Upper lobe of left lung (tissue), 6 donors: ENCODE results near the gene ADAMTS8. TPM values are rescaled to one million over a fixed set of nuclear protein-coding genes. Genes with fewer than 3 reads are reported as not detected.

Source experiments
- ATAC-seq, 2 donors: fragments of 200-7000 bp; cut with Tn5 transposase; one replicate each; pipeline ENCODE4 v1.9.1; 2022; ENCODE audit warnings: mild to moderate bottlenecking in 2 of 2, moderate library complexity in 2 of 2; ENCODE audit not compliant: low FRiP score in 2 of 2
- DNase-seq, 2 donors: peaks; one replicate each; pipeline ENCODE4 v3.0.0-alpha.2; 2019 to 2020
- H3K27ac ChIP-seq, 4 donors: fragments of 200-600 bp; sonication (generic); one replicate each; pipeline ENCODE4 v1.5.1; 2016 to 2019
- H3K27me3 ChIP-seq, 4 donors: fragments of 200-600 bp; sonication (generic); one replicate each; pipeline ENCODE4 v1.5.1; 2017 to 2019
- H3K36me3 ChIP-seq, 4 donors: fragments of 200-600 bp; sonication (generic); one replicate each; pipeline ENCODE4 v1.5.1; 2016 to 2019
- H3K4me1 ChIP-seq, 4 donors: fragments of 200-600 bp; sonication (generic); one replicate each; pipeline ENCODE4 v1.5.1; 2018 to 2019
- H3K4me3 ChIP-seq, 4 donors: fragments of 200-600 bp; sonication (generic); one replicate each; pipeline ENCODE4 v1.5.1; 2017 to 2019; ENCODE audit warnings: mild to moderate bottlenecking in 2 of 4, moderate library complexity in 1 of 4
- H3K9me3 ChIP-seq, 4 donors: fragments of 200-600 bp; sonication (generic); one replicate each; pipeline ENCODE4 v1.5.1; 2018 to 2019
- EP300 ChIP-seq, 4 donors: sonication (generic); formaldehyde crosslinking; IDR thresholded peaks; one replicate each; pipeline ENCODE4 v1.5.1; 2017; ENCODE audit warnings: antibody characterized with exemption in 4 of 4, control low read depth in 2 of 4
- POLR2A ChIP-seq, 4 donors: fragments of 450-650 bp; IDR thresholded peaks; one replicate each; pipeline ENCODE4 v1.5.1; 2016 to 2017; ENCODE audit warnings: antibody characterized with exemption in 4 of 4, mild to moderate bottlenecking in 2 of 4
- POLR2AphosphoS5 ChIP-seq, 2 donors: sonication (generic); formaldehyde crosslinking; IDR thresholded peaks; one replicate each; pipeline ENCODE4 v1.5.1; 2017; ENCODE audit warnings: antibody characterized with exemption in 2 of 2
- WGBS, 2 donors: methylation state at CpG; one replicate each; pipeline ENCODE4 v1.1.5; 2017 to 2018; 5-methylcytosine and 5-hydroxymethylcytosine counted together
- total RNA-seq, 6 donors: library from RNA; depleted of rRNA in 4 of 6; stranded (reverse); fragments of >200 nt in 4 of 6; gene quantifications; one replicate each; pipeline versions ENCODE4 v1.1.0 to v1.2.1, GENCODE V29; 2016 to 2021
- TF ChIP-seq, protein P1 (sequence below), 6 experiments: fragments of 450-650 bp in 4 of 6; fragments of 200-600 bp in 2 of 6; sonication (generic) in 2 of 6; IDR thresholded peaks; one replicate each; pipeline ENCODE4 v1.5.1; 2016 to 2019; ENCODE audit warnings: antibody characterized with exemption in 6 of 6
- donor health status: DM: no; HTN: no; CAD: no; lungs with moderate emphysema.
- donor health status: DM: no; HTN: yes; CAD: no; lungs with severe emphysema.

Gene ADAMTS8
- total RNA-seq, 6 donors from 2014 or later, result 13.0 to 52.3 (median 21.5) TPM

DNA sequence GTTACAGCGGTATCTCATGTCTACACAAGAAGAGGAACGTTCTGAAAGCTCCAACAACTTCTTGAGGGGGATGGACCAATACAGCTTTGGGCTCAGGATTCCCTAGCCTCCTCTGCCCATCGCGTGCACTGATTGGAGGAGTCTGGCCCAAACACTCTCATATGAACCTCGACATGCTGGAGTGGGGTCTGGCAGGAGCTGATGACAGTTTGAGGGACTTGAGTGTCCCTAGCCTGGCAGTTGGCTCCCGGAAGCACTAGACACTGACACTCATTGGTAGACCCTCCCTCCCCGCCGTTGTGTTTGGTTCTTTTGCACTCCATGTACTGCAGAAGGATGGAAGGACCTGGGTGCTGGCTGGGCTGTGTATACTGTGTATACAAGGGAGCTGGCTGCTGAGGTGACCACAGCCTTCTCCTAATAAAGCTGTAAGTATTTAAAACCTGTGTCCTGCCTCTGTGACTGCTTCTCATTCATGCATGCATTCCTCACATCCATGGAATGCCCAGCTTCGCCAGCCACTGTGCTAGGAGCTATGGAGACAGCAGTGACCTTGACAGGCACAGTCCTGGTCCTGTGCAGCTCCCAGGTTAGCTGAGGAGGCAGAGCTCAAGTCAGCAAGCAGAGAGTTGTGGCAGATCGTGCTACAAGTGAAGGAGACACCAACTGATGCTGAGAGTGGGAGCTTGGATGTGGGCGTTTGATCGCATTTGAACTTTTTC is 48.0 kb upstream of the ADAMTS8 start:
- ATAC-seq (no peak), DNase-seq (no peak)
- WGBS, 2 donors, result 76 to 83% methylated on average over 12 of the region's 12 CpGs
- H3K4me1 ChIP-seq, result peaks cover 3 to 23% (median 8%) of the 10 kb centered on the region in 4 donors
- no peak overlapping the region for H3K4me3 ChIP-seq
- no peaks in the 10 kb centered on the region for H3K27me3 ChIP-seq
- peak overlapping the region in 3 of 4 donors; percentile 40 to 66 (median 57) for H3K27ac ChIP-seq
- peaks cover 0 to 19% (median 9%) of the 10 kb centered on the region in 4 donors for H3K36me3 ChIP-seq
- no peak for TF ChIP-seq POLR2AphosphoS5 (IDR thresholded peaks at IDR 0.05)
- TF ChIP-seq, protein P1, sequence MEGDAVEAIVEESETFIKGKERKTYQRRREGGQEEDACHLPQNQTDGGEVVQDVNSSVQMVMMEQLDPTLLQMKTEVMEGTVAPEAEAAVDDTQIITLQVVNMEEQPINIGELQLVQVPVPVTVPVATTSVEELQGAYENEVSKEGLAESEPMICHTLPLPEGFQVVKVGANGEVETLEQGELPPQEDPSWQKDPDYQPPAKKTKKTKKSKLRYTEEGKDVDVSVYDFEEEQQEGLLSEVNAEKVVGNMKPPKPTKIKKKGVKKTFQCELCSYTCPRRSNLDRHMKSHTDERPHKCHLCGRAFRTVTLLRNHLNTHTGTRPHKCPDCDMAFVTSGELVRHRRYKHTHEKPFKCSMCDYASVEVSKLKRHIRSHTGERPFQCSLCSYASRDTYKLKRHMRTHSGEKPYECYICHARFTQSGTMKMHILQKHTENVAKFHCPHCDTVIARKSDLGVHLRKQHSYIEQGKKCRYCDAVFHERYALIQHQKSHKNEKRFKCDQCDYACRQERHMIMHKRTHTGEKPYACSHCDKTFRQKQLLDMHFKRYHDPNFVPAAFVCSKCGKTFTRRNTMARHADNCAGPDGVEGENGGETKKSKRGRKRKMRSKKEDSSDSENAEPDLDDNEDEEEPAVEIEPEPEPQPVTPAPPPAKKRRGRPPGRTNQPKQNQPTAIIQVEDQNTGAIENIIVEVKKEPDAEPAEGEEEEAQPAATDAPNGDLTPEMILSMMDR (IDR thresholded peaks at IDR 0.05), result no peak
- TF ChIP-seq POLR2A (IDR thresholded peaks at IDR 0.05), result no peak
- no peak for TF ChIP-seq EP300 (IDR thresholded peaks at IDR 0.05)
- H3K9me3 ChIP-seq, result no peaks in the 10 kb centered on the region

DNA sequence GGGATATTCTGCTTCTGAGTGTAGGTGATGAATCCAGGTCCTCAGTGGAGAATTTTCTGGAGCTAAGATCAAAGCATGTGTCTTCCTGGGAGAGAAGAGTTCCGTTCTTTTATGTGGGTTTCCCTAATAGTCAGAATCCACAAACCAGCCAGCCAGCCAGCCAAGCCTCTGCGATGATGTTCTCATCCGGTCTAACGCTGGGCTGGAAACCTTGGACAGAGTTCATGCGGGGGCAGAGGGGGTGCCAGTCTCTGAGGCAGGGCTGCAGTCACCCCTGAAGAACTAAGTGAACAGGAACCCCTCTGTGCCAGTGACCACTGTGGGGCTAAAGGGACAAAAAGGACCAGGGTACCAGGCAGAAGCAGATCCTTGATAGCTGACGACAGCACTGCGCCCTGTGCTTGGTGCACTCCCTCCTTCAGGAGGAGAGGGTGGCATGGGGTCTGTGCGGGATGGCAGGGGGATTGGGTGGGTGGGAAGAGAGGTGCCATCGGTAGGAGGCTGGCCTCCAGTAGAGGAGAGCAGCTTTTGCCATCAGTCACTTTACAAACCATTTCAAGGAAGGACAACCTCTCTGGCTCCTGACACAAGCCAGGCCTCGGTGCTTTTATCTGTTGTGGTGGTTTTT is 47.1 kb upstream of the ADAMTS8 start:
- peaks cover 3 to 23% (median 8%) of the 10 kb centered on the region in 4 donors for H3K4me1 ChIP-seq
- peaks cover 0 to 27% (median 12%) of the 10 kb centered on the region in 4 donors for H3K36me3 ChIP-seq
- no peak for ATAC-seq
- 78 to 97% methylated on average over 10 of the region's 10 CpGs for WGBS, 2 donors
- no peaks in the 10 kb centered on the region for H3K9me3 ChIP-seq
- H3K27ac ChIP-seq, result peak overlapping the region in 2 of 4 donors; percentile 35 to 36
- H3K4me3 ChIP-seq, result no peak overlapping the region
- no peak for DNase-seq
- TF ChIP-seq EP300 (IDR thresholded peaks at IDR 0.05), result no peak
- no peak for TF ChIP-seq POLR2A (IDR thresholded peaks at IDR 0.05)
- no peak for TF ChIP-seq POLR2AphosphoS5 (IDR thresholded peaks at IDR 0.05)
- TF ChIP-seq, protein P1 (IDR thresholded peaks at IDR 0.05), result no peak
- no peaks in the 10 kb centered on the region for H3K27me3 ChIP-seq

DNA sequence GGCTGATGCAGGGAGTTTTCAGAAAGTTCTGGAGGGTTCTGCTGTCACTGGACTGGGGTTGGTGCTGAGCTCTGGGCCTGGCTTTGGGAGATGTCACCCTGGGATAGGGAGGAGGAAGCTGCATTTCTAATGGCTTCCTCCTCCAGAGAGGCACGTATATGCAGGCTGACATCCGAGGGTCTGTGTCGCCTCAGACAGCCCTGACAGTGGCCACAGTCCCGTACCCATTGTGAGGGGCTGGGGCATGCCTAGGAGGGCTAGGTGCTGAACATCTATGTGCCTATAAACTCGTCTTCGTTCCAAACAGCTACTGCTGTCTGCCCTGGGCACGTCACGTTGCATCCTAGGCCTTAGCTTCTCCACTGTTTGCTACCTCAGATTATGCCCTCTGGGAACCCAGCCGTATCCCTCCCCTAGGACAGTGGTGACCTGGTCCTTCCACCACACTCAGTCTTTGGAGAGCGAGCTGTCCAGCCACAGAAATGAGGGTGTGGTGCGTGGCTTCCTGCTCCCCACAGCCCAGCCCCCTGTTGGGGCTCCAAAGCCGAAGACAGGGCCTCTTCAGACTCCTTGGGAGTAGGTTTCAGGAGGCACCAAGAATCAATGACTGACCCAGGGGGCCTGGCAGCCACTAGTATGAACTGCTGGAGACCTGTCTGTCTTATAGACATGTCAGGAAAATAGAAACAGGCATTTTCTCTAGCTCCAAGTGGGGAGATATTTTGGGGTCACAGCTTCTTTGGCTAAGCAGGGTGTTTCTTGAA is 46.4 kb upstream of the ADAMTS8 start:
- Histone ChIP-seq H3K27me3 (no peaks in the 10 kb centered on the region), H3K4me1 (peaks cover 3 to 23% (median 8%) of the 10 kb centered on the region in 4 donors), H3K27ac (peak overlapping the region in 1 of 4 donors; percentile 23), H3K36me3 (peaks cover 0 to 27% (median 12%) of the 10 kb centered on the region in 4 donors), H3K9me3 (no peaks in the 10 kb centered on the region), H3K4me3 (no peak overlapping the region)
- no peak for DNase-seq
- 83 to 86% methylated on average over 6 to 11 of the region's 12 CpGs for WGBS, 2 donors
- ATAC-seq, result no peak
- TF ChIP-seq POLR2AphosphoS5 (IDR thresholded peaks at IDR 0.05) (no peak), EP300 (IDR thresholded peaks at IDR 0.05) (no peak), POLR2A (IDR thresholded peaks at IDR 0.05) (no peak)
- TF ChIP-seq, protein P1 (IDR thresholded peaks at IDR 0.05), result no peak

DNA sequence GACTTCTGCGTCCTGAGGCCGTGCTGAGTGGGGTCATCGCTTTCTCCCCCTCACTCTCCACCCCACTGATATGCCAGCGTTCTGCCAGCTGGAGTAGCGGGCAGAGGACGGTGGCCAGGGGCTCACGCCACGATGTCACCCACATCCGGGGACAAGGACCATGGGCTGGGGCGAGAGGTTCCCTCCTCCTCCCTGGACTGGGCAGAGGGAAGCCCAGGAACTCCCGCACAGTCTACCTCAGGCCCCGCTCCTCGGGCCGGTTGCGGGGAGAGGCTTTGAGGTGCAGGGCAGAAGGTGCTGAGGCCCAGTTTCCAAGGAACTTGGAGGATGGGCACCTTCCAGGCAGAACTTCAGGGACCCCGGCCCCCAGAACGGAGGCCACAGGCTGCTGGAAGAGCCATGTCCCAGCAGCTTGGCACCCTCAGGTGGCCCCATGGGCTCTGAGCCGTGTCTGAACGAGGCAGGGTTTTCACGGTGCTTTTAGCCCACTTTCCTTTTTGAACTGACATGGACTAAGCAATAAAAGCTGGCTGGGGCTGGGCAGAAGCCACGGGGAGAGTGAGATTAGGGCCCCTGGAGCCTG is 45.5 kb upstream of the ADAMTS8 start:
- no peak for TF ChIP-seq POLR2A (IDR thresholded peaks at IDR 0.05)
- TF ChIP-seq, protein P1 (IDR thresholded peaks at IDR 0.05), result no peak
- TF ChIP-seq POLR2AphosphoS5 (IDR thresholded peaks at IDR 0.05), result no peak
- TF ChIP-seq EP300 (IDR thresholded peaks at IDR 0.05), result no peak
- 91 to 93% methylated on average over 2 to 21 of the region's 21 CpGs for WGBS, 2 donors
- Histone ChIP-seq H3K27ac (no peak overlapping the region), H3K27me3 (no peaks in the 10 kb centered on the region), H3K36me3 (peaks cover 0 to 27% (median 12%) of the 10 kb centered on the region in 4 donors), H3K9me3 (no peaks in the 10 kb centered on the region), H3K4me1 (peaks cover 2 to 18% (median 5%) of the 10 kb centered on the region in 4 donors), H3K4me3 (no peak overlapping the region)
- ATAC-seq (no peak), DNase-seq (no peak)
